OCI-LY1 (cell line): Measurements from ENCODE around the gene SPNS2.

ENCODE experiments used
- H2AFZ ChIP-seq: fragments of 200-600 bp; sonication (generic), shearing (Covaris generic); 2 replicates; pipeline ENCODE4 v1.6.0; 2014; ENCODE audit warnings: antibody characterized with exemption, mild to moderate bottlenecking, low read length
- H3F3A ChIP-seq: fragments of 200-600 bp; sonication (generic), shearing (Covaris generic); 2 replicates; pipeline ENCODE4 v1.6.0; 2014; ENCODE audit warnings: mild to moderate bottlenecking, antibody characterized with exemption, low read length, moderate library complexity; ENCODE audit not compliant: insufficient read depth
- H3K27ac ChIP-seq: fragments of 200-600 bp; sonication (generic); 2 replicates; pipeline ENCODE4 v1.5.1; 2014; ENCODE audit warnings: low read length, mixed run types, mild to moderate bottlenecking, low read depth; ENCODE audit not compliant: poor library complexity, severe bottlenecking
- H3K27me3 ChIP-seq: fragments of 200-600 bp; sonication (generic); 2 replicates; pipeline ENCODE4 v1.6.0; 2014; ENCODE audit warnings: antibody characterized with exemption, mild to moderate bottlenecking, low read length, moderate library complexity; ENCODE audit not compliant: insufficient read depth
- H3K36me3 ChIP-seq: fragments of 200-600 bp; sonication (generic); 2 replicates; pipeline ENCODE4 v1.6.1; 2014; ENCODE audit warnings: mild to moderate bottlenecking, antibody characterized with exemption, low read length, moderate library complexity, mixed read lengths; ENCODE audit not compliant: insufficient read depth
- H3K4me1 ChIP-seq: fragments of 200-600 bp; sonication (generic); 2 replicates; pipeline ENCODE4 v1.5.1; 2014; ENCODE audit warnings: mild to moderate bottlenecking, low read length, moderate library complexity; ENCODE audit not compliant: insufficient read depth, severe bottlenecking
- H3K4me2 ChIP-seq: fragments of 200-600 bp; sonication (generic), shearing (Covaris generic); 2 replicates; pipeline ENCODE4 v1.6.1; 2014; ENCODE audit warnings: low read length
- H3K4me3 ChIP-seq: fragments of 200-600 bp; sonication (generic); 2 replicates; pipeline ENCODE4 v1.5.1; 2014; ENCODE audit warnings: low read length, low read depth, mild to moderate bottlenecking, mixed read lengths; ENCODE audit not compliant: poor library complexity, severe bottlenecking
- H3K79me2 ChIP-seq: fragments of 200-600 bp; shearing (Covaris generic); 2 replicates; pipeline ENCODE4 v1.6.1; 2016; ENCODE audit warnings: mixed run types, low read length, mixed read lengths; ENCODE audit not compliant: insufficient read depth
- H3K9ac ChIP-seq: fragments of 200-600 bp; sonication (generic), shearing (Covaris generic); 2 replicates; pipeline ENCODE4 v1.6.1; 2014; ENCODE audit warnings: mild to moderate bottlenecking, low read length, mixed read lengths
- H3K9me2 ChIP-seq: fragments of 200-600 bp; sonication (generic), shearing (Covaris generic); 2 replicates; pipeline ENCODE4 v1.6.1; 2014; ENCODE audit warnings: low read depth, mild to moderate bottlenecking, low read length, mixed read lengths
- H3K9me3 ChIP-seq: fragments of 200-600 bp; shearing (Covaris generic); 2 replicates; pipeline ENCODE4 v1.6.1; 2014; ENCODE audit warnings: low read length, mixed read lengths
- H4K20me1 ChIP-seq: fragments of 200-600 bp; sonication (generic), shearing (Covaris generic); 2 replicates; pipeline ENCODE4 v1.6.0; 2016; ENCODE audit warnings: mild to moderate bottlenecking, low read length; ENCODE audit not compliant: insufficient read depth
- CTCF ChIP-seq: fragments of 200-600 bp; sonication (generic), shearing (Covaris generic); IDR thresholded peaks from 2 replicates; pipeline ENCODE4 v1.5.1; 2017; ENCODE audit warnings: mild to moderate bottlenecking, antibody characterized with exemption, low read length, moderate library complexity, mixed read lengths
- EZH2 ChIP-seq: fragments of 200-600 bp; sonication (generic), shearing (Covaris generic); IDR thresholded peaks from 2 replicates; pipeline ENCODE4 v1.8.0; 2017; ENCODE audit warnings: borderline replicate concordance, mixed run types, mild to moderate bottlenecking, antibody characterized with exemption, low read length, moderate library complexity, mixed read lengths

Gene SPNS2

GRCh38 chr17:4477255-4477791 is 21.4 kb upstream of the SPNS2 start:
- H3K9ac ChIP-seq = no peak overlapping the region
- no peaks in the 10 kb centered on the region for H3F3A ChIP-seq
- H3K9me2 ChIP-seq = no peaks in the 10 kb centered on the region
- H3K4me2 ChIP-seq = no peak overlapping the region
- H3K9me3 ChIP-seq = no peaks in the 10 kb centered on the region
- H3K27me3 ChIP-seq = peaks cover 15% of the 10 kb centered on the region
- H3K79me2 ChIP-seq = no peaks in the 10 kb centered on the region
- no peak overlapping the region for H3K27ac ChIP-seq
- H4K20me1 ChIP-seq = no peaks in the 10 kb centered on the region
- no peak overlapping the region for H3K4me3 ChIP-seq
- no peak overlapping the region for H2AFZ ChIP-seq
- no peaks in the 10 kb centered on the region for H3K36me3 ChIP-seq
- no peak for TF ChIP-seq CTCF
- H3K4me1 ChIP-seq = no peaks in the 10 kb centered on the region

GRCh38 chr17:4478318-4478830 is 20.3 kb upstream of the SPNS2 start:
- no peaks in the 10 kb centered on the region for H3K9me3 ChIP-seq
- peaks cover 15% of the 10 kb centered on the region for H3K27me3 ChIP-seq
- TF ChIP-seq EZH2 (no peak), CTCF (no peak)
- no peaks in the 10 kb centered on the region for H4K20me1 ChIP-seq
- no peaks in the 10 kb centered on the region for H3K36me3 ChIP-seq
- H3K27ac ChIP-seq = no peak overlapping the region
- no peaks in the 10 kb centered on the region for H3K79me2 ChIP-seq
- no peaks in the 10 kb centered on the region for H3K9me2 ChIP-seq
- H3K4me2 ChIP-seq = no peak overlapping the region
- no peaks in the 10 kb centered on the region for H3K4me1 ChIP-seq
- H2AFZ ChIP-seq = no peak overlapping the region
- no peaks in the 10 kb centered on the region for H3F3A ChIP-seq
- no peak overlapping the region for H3K4me3 ChIP-seq
- no peak overlapping the region for H3K9ac ChIP-seq

GRCh38 chr17:4479340-4479981 is 19.2 kb upstream of the SPNS2 start:
- Histone ChIP-seq H3K27ac (no peak overlapping the region), H3K9me2 (no peaks in the 10 kb centered on the region), H3K9ac (no peak overlapping the region), H4K20me1 (no peaks in the 10 kb centered on the region), H3K4me3 (no peak overlapping the region), H3K9me3 (no peaks in the 10 kb centered on the region), H3K27me3 (peaks cover 15% of the 10 kb centered on the region), H3K4me1 (no peaks in the 10 kb centered on the region), H3K79me2 (no peaks in the 10 kb centered on the region), H2AFZ (no peak overlapping the region), H3K36me3 (no peaks in the 10 kb centered on the region), H3K4me2 (no peak overlapping the region), H3F3A (no peaks in the 10 kb centered on the region)
- TF ChIP-seq EZH2 (no peak), CTCF (no peak)
